Astrocyte (in vitro differentiated cells and primary cell): ENCODE measurements around the gene ANKRD2.

Source experiments
- CTCF ChIP-seq: IDR thresholded peaks from 2 replicates; pipeline ENCODE4 v1.5.1; 2011; ENCODE audit warnings: low read depth, mild to moderate bottlenecking, inconsistent platforms, low read length, moderate library complexity; ENCODE audit not compliant: insufficient read depth
- EZH2 ChIP-seq: IDR thresholded peaks from 2 replicates; pipeline ENCODE4 v1.6.1; 2012; ENCODE audit warnings: mild to moderate bottlenecking, low read length, inconsistent platforms; ENCODE audit not compliant: insufficient read depth

GRCh38 chr10:97550336-97551149 lies 22.0 kb upstream of the ANKRD2 start:
- TF ChIP-seq CTCF (no peak), EZH2 (no peak)
